ENCODE measurements around the gene DXO. TPM values are rescaled to one million over a fixed set of nuclear protein-coding genes. Genes with fewer than 3 reads are reported as not detected.
"Not testable (repeated sequence)": the region's sequence is repeated elsewhere in the genome, so short reads cannot be mapped to it uniquely, and the experiment has no call there.

The DXO gene
- total RNA-seq, 1 donor from 2014 or later = 4.7 TPM

DNA sequence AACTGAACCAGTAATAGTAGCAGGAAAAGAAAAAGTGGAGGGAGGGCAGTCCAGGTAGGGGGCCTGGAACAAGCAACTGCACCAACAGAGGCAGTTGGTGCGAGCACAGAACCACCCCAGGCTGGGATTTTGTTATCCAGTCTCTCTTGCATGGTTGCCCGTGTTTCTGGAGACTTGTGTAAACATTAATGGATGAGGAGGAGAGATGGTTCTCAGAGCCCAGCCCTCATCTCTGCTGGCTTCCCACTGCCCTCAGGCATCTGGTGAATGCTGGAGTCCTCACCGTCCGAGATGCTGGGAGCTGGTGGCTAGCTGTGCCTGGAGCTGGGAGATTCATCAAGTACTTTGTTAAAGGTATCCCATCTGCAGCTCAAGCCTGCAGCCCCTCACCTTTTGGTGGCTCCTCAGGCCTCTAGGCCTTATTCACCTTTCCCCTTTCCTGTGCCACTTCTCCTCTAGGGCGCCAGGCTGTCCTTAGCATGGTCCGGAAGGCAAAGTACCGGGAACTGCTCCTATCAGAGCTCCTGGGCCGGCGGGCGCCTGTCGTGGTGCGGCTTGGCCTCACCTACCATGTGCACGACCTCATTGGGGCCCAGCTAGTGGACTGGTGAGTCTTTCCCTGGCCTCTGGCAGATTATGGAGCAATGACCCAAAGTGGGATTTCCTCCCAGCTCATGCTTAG, 8.4 kb upstream of the DXO start:
- H3K4me3 ChIP-seq (ENCODE audit: low read length in 3 of 3); H3K4me1 ChIP-seq (ENCODE audit: control insufficient read depth in 3 of 3, insufficient read depth in 3 of 3, low read length in 3 of 3); H3K27ac ChIP-seq (ENCODE audit: low read depth, low read length); H3K9me3 ChIP-seq (ENCODE audit: control insufficient read depth in 3 of 3, low read length in 3 of 3); H3K27me3 ChIP-seq (ENCODE audit: control insufficient read depth in 3 of 3, insufficient read depth in 3 of 3, low read length in 3 of 3); H3K9ac ChIP-seq (ENCODE audit: low read depth in 1 of 3, low read length in 3 of 3): not testable (repeated sequence)
- peaks cover 6 to 11% (median 10%) of the 10 kb centered on the region in 3 donors for H3K36me3 ChIP-seq (ENCODE audit: control insufficient read depth in 3 of 3, insufficient read depth in 3 of 3, low read length in 3 of 3)

- Histone ChIP-seq H3K27ac (ENCODE audit: low read depth, low read length) (no peak overlapping the region), H3K36me3 (ENCODE audit: control insufficient read depth in 3 of 3, insufficient read depth in 3 of 3, low read length in 3 of 3) (peaks cover 6 to 11% (median 10%) of the 10 kb centered on the region in 3 donors), H3K27me3 (ENCODE audit: control insufficient read depth in 3 of 3, insufficient read depth in 3 of 3, low read length in 3 of 3) (no peaks in the 10 kb centered on the region), H3K4me1 (ENCODE audit: control insufficient read depth in 3 of 3, insufficient read depth in 3 of 3, low read length in 3 of 3) (no peaks in the 10 kb centered on the region), H3K4me3 (ENCODE audit: low read length in 3 of 3) (no peak overlapping the region), H3K9me3 (ENCODE audit: control insufficient read depth in 3 of 3, low read length in 3 of 3) (no peaks in the 10 kb centered on the region), H3K9ac (ENCODE audit: low read depth in 1 of 3, low read length in 3 of 3) (no peak overlapping the region)
These were observed 7.4 kb upstream of the DXO start for GRCh38 chr6:31979238-31979898.

- Histone ChIP-seq H3K9ac (ENCODE audit: low read depth in 1 of 3, low read length in 3 of 3) (no peak overlapping the region), H3K4me1 (ENCODE audit: control insufficient read depth in 3 of 3, insufficient read depth in 3 of 3, low read length in 3 of 3) (no peaks in the 10 kb centered on the region), H3K27ac (ENCODE audit: low read depth, low read length) (no peak overlapping the region), H3K27me3 (ENCODE audit: control insufficient read depth in 3 of 3, insufficient read depth in 3 of 3, low read length in 3 of 3) (no peaks in the 10 kb centered on the region), H3K9me3 (ENCODE audit: control insufficient read depth in 3 of 3, low read length in 3 of 3) (no peaks in the 10 kb centered on the region), H3K36me3 (ENCODE audit: control insufficient read depth in 3 of 3, insufficient read depth in 3 of 3, low read length in 3 of 3) (peaks cover 6 to 11% (median 10%) of the 10 kb centered on the region in 3 donors), H3K4me3 (ENCODE audit: low read length in 3 of 3) (no peak overlapping the region)
These were observed 6.9 kb upstream of the DXO start for GRCh38 chr6:31978831-31979230.

GRCh38 chr6:31977816-31978431, 6.0 kb upstream of the DXO start:
- Histone ChIP-seq H3K27ac (ENCODE audit: low read depth, low read length) (no peak overlapping the region), H3K27me3 (ENCODE audit: control insufficient read depth in 3 of 3, insufficient read depth in 3 of 3, low read length in 3 of 3) (no peaks in the 10 kb centered on the region), H3K9me3 (ENCODE audit: control insufficient read depth in 3 of 3, low read length in 3 of 3) (no peaks in the 10 kb centered on the region), H3K4me3 (ENCODE audit: low read length in 3 of 3) (no peak overlapping the region), H3K9ac (ENCODE audit: low read depth in 1 of 3, low read length in 3 of 3) (no peak overlapping the region), H3K4me1 (ENCODE audit: control insufficient read depth in 3 of 3, insufficient read depth in 3 of 3, low read length in 3 of 3) (peaks cover 5 to 9% (median 7%) of the 10 kb centered on the region in 3 donors), H3K36me3 (ENCODE audit: control insufficient read depth in 3 of 3, insufficient read depth in 3 of 3, low read length in 3 of 3) (peaks cover 6 to 11% (median 10%) of the 10 kb centered on the region in 3 donors)

GRCh38 chr6:31976065-31976464, 4.1 kb upstream of the DXO start:
- H3K9me3 ChIP-seq (ENCODE audit: control insufficient read depth in 3 of 3, low read length in 3 of 3) = not testable (repeated sequence)

DNA sequence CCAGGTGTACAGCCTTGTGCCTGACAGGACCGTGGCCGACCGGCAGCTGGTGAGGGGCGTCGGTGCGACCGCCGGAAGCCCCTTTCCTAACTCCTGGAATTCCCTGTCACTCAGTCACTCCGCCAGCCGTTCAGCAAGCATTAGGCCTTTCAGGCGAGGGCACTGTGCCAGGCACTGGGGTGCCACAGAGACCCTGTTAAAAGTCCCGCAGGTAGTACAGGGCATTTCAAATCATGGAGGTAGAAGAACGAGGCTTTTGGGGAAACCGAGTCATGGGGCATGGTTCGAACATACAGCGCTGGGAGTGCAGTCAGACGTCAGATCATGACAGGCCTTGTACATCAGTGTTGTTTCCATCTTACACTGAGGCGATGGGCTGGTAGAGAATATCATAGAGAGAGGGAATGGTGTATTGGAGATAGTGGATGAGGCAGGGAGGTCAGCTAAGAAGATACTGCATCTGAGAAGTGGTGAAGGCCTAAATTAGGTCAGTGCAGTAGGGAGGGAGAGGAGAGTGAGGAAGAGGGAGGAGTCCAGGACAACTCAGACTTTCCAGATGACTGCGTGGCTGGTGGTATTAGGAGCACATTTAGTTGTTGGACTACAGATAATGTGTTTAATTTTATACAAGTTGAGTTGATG, 892 bp upstream of the DXO start:
- peaks cover 28 to 37% (median 32%) of the 10 kb centered on the region in 3 donors for H3K4me1 ChIP-seq (ENCODE audit: control insufficient read depth in 3 of 3, insufficient read depth in 3 of 3, low read length in 3 of 3)
- no peaks in the 10 kb centered on the region for H3K27me3 ChIP-seq (ENCODE audit: control insufficient read depth in 3 of 3, insufficient read depth in 3 of 3, low read length in 3 of 3)
- H3K4me3 ChIP-seq (ENCODE audit: low read length in 3 of 3) = peak overlapping the region; percentile 81 to 99 (median 96)
- H3K9me3 ChIP-seq (ENCODE audit: control insufficient read depth in 3 of 3, low read length in 3 of 3) = no peaks in the 10 kb centered on the region
- H3K9ac ChIP-seq (ENCODE audit: low read depth in 1 of 3, low read length in 3 of 3) = peak overlapping the region; percentile 84 to 93 (median 92)
- H3K27ac ChIP-seq (ENCODE audit: low read depth, low read length) = peak overlapping the region; percentile 97
- peaks cover 24 to 26% (median 26%) of the 10 kb centered on the region in 3 donors for H3K36me3 ChIP-seq (ENCODE audit: control insufficient read depth in 3 of 3, insufficient read depth in 3 of 3, low read length in 3 of 3)

More at GRCh38 chr6:31976065-31976464, 4.1 kb upstream of the DXO start:
- Histone ChIP-seq H3K36me3 (ENCODE audit: control insufficient read depth in 3 of 3, insufficient read depth in 3 of 3, low read length in 3 of 3) (peaks cover 6 to 11% (median 10%) of the 10 kb centered on the region in 3 donors), H3K4me1 (ENCODE audit: control insufficient read depth in 3 of 3, insufficient read depth in 3 of 3, low read length in 3 of 3) (peaks cover 16 to 24% (median 20%) of the 10 kb centered on the region in 3 donors)
- H3K27me3 ChIP-seq (ENCODE audit: control insufficient read depth in 3 of 3, insufficient read depth in 3 of 3, low read length in 3 of 3); H3K9ac ChIP-seq (ENCODE audit: low read depth in 1 of 3, low read length in 3 of 3); H3K27ac ChIP-seq (ENCODE audit: low read depth, low read length); H3K4me3 ChIP-seq (ENCODE audit: low read length in 3 of 3): not testable (repeated sequence)

DNA sequence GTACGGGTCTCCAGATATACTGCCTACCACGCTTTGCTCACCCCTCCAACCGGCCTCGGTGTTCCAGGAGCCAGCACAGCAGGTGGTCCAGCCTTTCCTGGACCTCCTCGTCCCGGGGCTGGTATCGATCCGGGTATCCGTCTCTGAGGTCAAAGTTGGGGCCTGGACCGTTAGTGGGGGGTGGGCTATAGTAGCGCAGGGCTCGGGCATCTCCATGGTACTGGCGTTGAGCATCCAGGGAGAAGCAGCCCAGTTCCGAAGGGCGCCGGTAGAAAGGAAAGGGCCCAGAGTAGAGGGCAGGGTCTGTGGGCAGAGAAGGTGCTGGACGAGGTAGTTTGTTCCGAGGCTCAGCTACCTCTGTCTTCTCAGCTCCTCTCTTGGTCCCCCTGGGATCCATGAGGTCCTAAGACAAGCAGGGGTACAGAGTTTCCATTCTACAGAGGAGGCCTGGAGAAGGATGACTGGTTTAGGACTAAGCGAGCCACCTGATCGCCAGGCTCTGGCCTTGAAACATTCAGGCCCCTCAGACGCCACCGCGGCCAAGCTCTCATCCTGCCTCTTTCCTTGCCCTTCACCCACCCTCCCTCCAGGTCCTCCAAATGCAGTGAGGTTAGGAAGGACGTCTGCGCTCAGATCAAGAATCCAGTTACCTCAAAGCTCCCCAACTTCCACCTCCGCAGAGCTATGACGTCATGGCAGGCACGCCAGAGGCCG, 502 bp downstream of the DXO start:
- Histone ChIP-seq H3K9ac (ENCODE audit: low read depth in 1 of 3, low read length in 3 of 3) (peak overlapping the region; percentile 84 to 93 (median 92)), H3K36me3 (ENCODE audit: control insufficient read depth in 3 of 3, insufficient read depth in 3 of 3, low read length in 3 of 3) (peaks cover 38 to 40% (median 40%) of the 10 kb centered on the region in 3 donors), H3K4me1 (ENCODE audit: control insufficient read depth in 3 of 3, insufficient read depth in 3 of 3, low read length in 3 of 3) (peaks cover 28 to 37% (median 32%) of the 10 kb centered on the region in 3 donors), H3K9me3 (ENCODE audit: control insufficient read depth in 3 of 3, low read length in 3 of 3) (no peaks in the 10 kb centered on the region), H3K27me3 (ENCODE audit: control insufficient read depth in 3 of 3, insufficient read depth in 3 of 3, low read length in 3 of 3) (no peaks in the 10 kb centered on the region), H3K4me3 (ENCODE audit: low read length in 3 of 3) (peak overlapping the region; percentile 81 to 99 (median 96)), H3K27ac (ENCODE audit: low read depth, low read length) (peak overlapping the region; percentile 97)

GRCh38 chr6:31970604-31971271, 1.2 kb downstream of the DXO start:
- Histone ChIP-seq H3K4me1 (ENCODE audit: control insufficient read depth in 3 of 3, insufficient read depth in 3 of 3, low read length in 3 of 3) (peaks cover 28 to 37% (median 32%) of the 10 kb centered on the region in 3 donors), H3K27ac (ENCODE audit: low read depth, low read length) (peak overlapping the region; percentile 97), H3K4me3 (ENCODE audit: low read length in 3 of 3) (peak overlapping the region; percentile 81 to 99 (median 96)), H3K27me3 (ENCODE audit: control insufficient read depth in 3 of 3, insufficient read depth in 3 of 3, low read length in 3 of 3) (no peaks in the 10 kb centered on the region), H3K9ac (ENCODE audit: low read depth in 1 of 3, low read length in 3 of 3) (peak overlapping the region; percentile 84 to 93 (median 92)), H3K9me3 (ENCODE audit: control insufficient read depth in 3 of 3, low read length in 3 of 3) (no peaks in the 10 kb centered on the region), H3K36me3 (ENCODE audit: control insufficient read depth in 3 of 3, insufficient read depth in 3 of 3, low read length in 3 of 3) (peaks cover 43 to 47% (median 46%) of the 10 kb centered on the region in 3 donors)

Data from skeletal muscle tissue (tissue), 4 donors.